NOMO-1 treated with DMSO at 0.1 percent for 48 hours (cell line): ENCODE measurements around the gene AMFR.

Experiments
- DNase-seq: peaks from one replicate; lab custom pipeline; 2025; ENCODE audit not compliant: unreplicated experiment; lab: John Stamatoyannopoulos, UW

Gene AMFR

GRCh38 chr16:56314244-56314850, 111.0 kb downstream of the AMFR start:
- DNase-seq = no peak

GRCh38 chr16:56312556-56312955, 112.8 kb downstream of the AMFR start:
- no peak for DNase-seq

- DNase-seq = no peak
Measured at GRCh38 chr16:56312028-56312300, 113.4 kb downstream of the AMFR start.
